Ishikawa (cell line): Measurements from ENCODE around the gene PRKACA.

ENCODE experiments used
- CEBPB ChIP-seq: IDR thresholded peaks from 2 replicates; pipeline ENCODE4 v1.6.1; 2012
- CREB1 ChIP-seq: IDR thresholded peaks from 2 replicates; pipeline ENCODE4 v1.6.1; 2012; ENCODE audit warnings: low read depth
- EGR1 ChIP-seq: IDR thresholded peaks from 2 replicates; pipeline ENCODE4 v1.6.1; 2012
- EP300 ChIP-seq: IDR thresholded peaks from 2 replicates; pipeline ENCODE4 v1.6.1; 2012; ENCODE audit warnings: borderline replicate concordance
- FOXM1 ChIP-seq: IDR thresholded peaks from 2 replicates; pipeline ENCODE4 v1.6.1; 2012; ENCODE audit warnings: low read depth, borderline replicate concordance
- MAX ChIP-seq: IDR thresholded peaks from 2 replicates; pipeline ENCODE4 v1.6.1; 2012
- NFIC ChIP-seq: IDR thresholded peaks from 2 replicates; pipeline ENCODE4 v1.6.1; 2012
- RAD21 ChIP-seq: IDR thresholded peaks from 2 replicates; pipeline ENCODE4 v1.6.1; 2012; ENCODE audit warnings: low read depth
- TAF1 ChIP-seq: IDR thresholded peaks from 2 replicates; pipeline ENCODE4 v1.6.1; 2012; ENCODE audit warnings: low read depth, mild to moderate bottlenecking
- TCF12 ChIP-seq: IDR thresholded peaks from 2 replicates; pipeline ENCODE4 v1.6.1; 2012; ENCODE audit warnings: low read depth
- TEAD4 ChIP-seq: IDR thresholded peaks from 2 replicates; pipeline ENCODE4 v1.6.1; 2012
- USF1 ChIP-seq: IDR thresholded peaks from 2 replicates; pipeline ENCODE4 v1.6.1; 2012
- YY1 ChIP-seq: IDR thresholded peaks from 2 replicates; pipeline ENCODE4 v1.6.1; 2012; ENCODE audit warnings: low read depth
- ZBTB7A ChIP-seq: IDR thresholded peaks from 2 replicates; pipeline ENCODE4 v1.6.1; 2012; ENCODE audit warnings: low read depth
- TF ChIP-seq, protein P1 (sequence below): IDR thresholded peaks from 2 replicates; pipeline ENCODE4 v1.6.1; 2012; ENCODE audit warnings: low read depth, mild to moderate bottlenecking

Gene PRKACA

GRCh38 chr19:14164082-14164481 is 46.5 kb upstream of the PRKACA start:
- TF ChIP-seq CREB1 = no peak
- TF ChIP-seq EP300 = no peak
- TF ChIP-seq YY1 = no peak
- TF ChIP-seq EGR1 = no peak
- no peak for TF ChIP-seq TAF1
- TF ChIP-seq MAX = no peak
- TF ChIP-seq RAD21 = no peak
- no peak for TF ChIP-seq NFIC
- TF ChIP-seq USF1 = no peak
- no peak for TF ChIP-seq ZBTB7A
- TF ChIP-seq FOXM1 = no peak

DNA sequence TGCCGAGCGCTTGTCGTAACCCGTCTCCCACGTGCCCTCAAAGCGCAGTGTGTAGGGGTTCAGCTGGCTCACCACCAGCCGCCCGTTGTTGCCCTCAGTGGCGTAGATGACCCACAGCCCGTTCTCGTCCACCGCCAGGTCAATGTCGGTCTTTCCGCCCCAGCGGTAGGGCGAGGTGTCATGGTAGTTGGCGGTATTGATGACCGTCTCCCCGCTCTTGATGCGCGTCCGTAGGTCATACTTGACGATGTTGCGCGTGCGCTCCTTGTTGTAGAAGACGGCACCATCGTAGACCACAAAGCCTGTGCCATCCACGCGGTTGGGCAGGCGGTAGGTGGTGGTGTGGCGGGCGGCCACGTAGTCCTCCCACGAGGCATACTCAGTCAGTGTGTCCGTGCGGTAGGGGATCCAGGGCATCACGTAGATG is 45.3 kb upstream of the PRKACA start:
- TF ChIP-seq TAF1 (no peak), USF1 (no peak), EGR1 (no peak)

DNA sequence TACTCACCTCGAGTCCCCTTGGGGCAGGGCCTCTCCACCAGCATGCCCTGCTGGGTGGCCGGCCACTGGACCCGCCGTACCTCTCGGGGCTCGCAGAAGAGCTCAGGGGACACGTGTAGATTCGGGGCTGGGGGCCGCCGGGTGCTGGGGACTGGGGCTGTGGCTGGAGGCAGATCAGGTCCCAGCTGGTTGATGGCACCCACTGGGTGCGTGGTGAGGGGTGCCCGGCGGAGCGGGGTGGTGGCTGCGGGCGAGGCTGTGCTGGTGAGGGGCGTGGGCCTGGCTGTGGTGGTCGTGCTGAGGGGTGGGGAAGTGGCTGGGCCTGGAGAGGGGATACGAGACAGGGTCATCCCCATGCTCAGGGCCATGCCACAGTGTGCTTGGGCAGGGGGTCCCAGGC is 43.7 kb upstream of the PRKACA start:
- TF ChIP-seq EP300 = no peak

- TF ChIP-seq TCF12 (no peak), USF1 (no peak), TEAD4 (no peak), FOXM1 (no peak), EGR1 (no peak), ZBTB7A (no peak), NFIC (no peak), CEBPB (no peak)
Observed at GRCh38 chr19:14160017-14160703, 42.6 kb upstream of the PRKACA start.

GRCh38 chr19:14159059-14159458 is 41.5 kb upstream of the PRKACA start:
- no peak for TF ChIP-seq MAX
- TF ChIP-seq TEAD4 = no peak
- TF ChIP-seq CREB1 = no peak
- TF ChIP-seq, protein P1, sequence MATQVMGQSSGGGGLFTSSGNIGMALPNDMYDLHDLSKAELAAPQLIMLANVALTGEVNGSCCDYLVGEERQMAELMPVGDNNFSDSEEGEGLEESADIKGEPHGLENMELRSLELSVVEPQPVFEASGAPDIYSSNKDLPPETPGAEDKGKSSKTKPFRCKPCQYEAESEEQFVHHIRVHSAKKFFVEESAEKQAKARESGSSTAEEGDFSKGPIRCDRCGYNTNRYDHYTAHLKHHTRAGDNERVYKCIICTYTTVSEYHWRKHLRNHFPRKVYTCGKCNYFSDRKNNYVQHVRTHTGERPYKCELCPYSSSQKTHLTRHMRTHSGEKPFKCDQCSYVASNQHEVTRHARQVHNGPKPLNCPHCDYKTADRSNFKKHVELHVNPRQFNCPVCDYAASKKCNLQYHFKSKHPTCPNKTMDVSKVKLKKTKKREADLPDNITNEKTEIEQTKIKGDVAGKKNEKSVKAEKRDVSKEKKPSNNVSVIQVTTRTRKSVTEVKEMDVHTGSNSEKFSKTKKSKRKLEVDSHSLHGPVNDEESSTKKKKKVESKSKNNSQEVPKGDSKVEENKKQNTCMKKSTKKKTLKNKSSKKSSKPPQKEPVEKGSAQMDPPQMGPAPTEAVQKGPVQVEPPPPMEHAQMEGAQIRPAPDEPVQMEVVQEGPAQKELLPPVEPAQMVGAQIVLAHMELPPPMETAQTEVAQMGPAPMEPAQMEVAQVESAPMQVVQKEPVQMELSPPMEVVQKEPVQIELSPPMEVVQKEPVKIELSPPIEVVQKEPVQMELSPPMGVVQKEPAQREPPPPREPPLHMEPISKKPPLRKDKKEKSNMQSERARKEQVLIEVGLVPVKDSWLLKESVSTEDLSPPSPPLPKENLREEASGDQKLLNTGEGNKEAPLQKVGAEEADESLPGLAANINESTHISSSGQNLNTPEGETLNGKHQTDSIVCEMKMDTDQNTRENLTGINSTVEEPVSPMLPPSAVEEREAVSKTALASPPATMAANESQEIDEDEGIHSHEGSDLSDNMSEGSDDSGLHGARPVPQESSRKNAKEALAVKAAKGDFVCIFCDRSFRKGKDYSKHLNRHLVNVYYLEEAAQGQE = no peak

- no peak for TF ChIP-seq EP300
Observed at GRCh38 chr19:14158276-14159023, 40.9 kb upstream of the PRKACA start.

DNA sequence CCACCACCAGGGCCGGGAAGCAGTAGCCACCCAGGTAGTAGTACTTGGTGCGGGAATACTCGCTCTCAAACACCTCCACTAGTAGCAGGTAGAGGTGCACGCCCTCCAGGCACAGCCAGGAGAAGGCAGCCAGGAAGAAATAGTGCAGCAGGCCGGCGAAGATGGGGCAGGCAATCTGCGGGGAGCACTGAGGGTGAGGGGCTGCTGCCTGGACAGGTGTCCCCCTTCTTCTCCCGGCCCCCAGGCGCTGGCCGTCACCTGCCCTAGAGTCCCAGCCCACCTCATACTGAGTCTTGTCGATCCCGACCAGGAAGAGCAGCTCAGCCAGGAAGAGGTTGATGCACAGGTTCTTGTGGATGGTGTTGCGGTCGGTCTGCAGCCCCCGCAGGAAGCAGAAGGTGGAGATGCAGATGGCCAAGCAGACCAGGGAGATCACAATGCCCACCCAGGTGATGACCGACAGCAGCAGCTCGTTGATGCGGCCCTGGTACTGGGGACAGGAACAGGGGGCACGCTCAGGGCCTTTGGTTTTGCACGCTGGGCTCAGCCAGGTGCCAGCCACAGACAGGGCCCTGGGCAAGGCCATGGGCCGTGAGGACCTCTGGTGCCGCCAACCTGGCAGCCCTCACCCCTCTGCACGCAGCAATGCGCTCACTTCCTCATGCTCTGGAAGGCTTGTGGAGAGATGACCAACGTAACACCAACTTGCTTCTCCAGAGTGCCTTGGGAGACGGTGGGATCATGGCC is 39.6 kb upstream of the PRKACA start:
- no peak for TF ChIP-seq CEBPB
- no peak for TF ChIP-seq EGR1
- TF ChIP-seq EP300 = no peak
- no peak for TF ChIP-seq TCF12
- TF ChIP-seq, protein P1 = no peak
- no peak for TF ChIP-seq TEAD4
- TF ChIP-seq NFIC = no peak
